ENCODE data around the gene ANAPC16.

Gene ANAPC16

DNA sequence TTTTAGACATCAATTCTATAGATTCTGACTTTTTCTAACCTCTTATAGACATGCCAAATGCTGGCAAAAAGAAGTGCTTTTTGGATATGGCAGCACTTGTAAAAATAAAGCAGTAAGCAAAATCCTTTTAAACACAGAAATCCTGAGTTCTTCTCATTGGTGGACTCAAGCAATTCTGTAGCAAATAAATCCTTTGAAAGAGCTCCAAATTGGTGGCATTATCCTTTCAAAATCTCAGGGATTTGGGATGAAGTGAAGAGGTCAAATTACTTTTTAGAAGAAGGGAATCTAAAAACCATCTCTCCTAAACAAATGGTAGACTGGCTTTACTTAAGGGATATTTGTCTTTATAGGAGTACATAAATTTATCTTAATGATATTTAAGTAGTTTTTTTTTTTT is 17.8 kb downstream of the ANAPC16 start:
- Histone ChIP-seq H3K79me2 (peaks cover 24% of the 10 kb centered on the region), H3K4me1 (peaks cover 22% of the 10 kb centered on the region), H3K4me3 (ENCODE audit: low read depth, low read length) (no peak overlapping the region), H3K27ac (no peak overlapping the region), H3K9me3 (ENCODE audit: control insufficient read depth, low read length) (no peaks in the 10 kb centered on the region), H3K4me2 (ENCODE audit: low read length) (no peak overlapping the region), H2AFZ (no peak overlapping the region), H3K27me3 (ENCODE audit: control insufficient read depth, insufficient read depth, low read length) (no peaks in the 10 kb centered on the region), H3K9ac (no peak overlapping the region), H3K36me3 (ENCODE audit: control insufficient read depth, insufficient read depth, low read length) (no peaks in the 10 kb centered on the region)
- TF ChIP-seq, protein P1, sequence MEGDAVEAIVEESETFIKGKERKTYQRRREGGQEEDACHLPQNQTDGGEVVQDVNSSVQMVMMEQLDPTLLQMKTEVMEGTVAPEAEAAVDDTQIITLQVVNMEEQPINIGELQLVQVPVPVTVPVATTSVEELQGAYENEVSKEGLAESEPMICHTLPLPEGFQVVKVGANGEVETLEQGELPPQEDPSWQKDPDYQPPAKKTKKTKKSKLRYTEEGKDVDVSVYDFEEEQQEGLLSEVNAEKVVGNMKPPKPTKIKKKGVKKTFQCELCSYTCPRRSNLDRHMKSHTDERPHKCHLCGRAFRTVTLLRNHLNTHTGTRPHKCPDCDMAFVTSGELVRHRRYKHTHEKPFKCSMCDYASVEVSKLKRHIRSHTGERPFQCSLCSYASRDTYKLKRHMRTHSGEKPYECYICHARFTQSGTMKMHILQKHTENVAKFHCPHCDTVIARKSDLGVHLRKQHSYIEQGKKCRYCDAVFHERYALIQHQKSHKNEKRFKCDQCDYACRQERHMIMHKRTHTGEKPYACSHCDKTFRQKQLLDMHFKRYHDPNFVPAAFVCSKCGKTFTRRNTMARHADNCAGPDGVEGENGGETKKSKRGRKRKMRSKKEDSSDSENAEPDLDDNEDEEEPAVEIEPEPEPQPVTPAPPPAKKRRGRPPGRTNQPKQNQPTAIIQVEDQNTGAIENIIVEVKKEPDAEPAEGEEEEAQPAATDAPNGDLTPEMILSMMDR (IDR thresholded peaks at IDR 0.05) = no peak

GRCh38 chr10:72234560-72235095 is 18.8 kb downstream of the ANAPC16 start:
- Histone ChIP-seq H3K4me1 (peaks cover 22% of the 10 kb centered on the region), H2AFZ (no peak overlapping the region), H3K4me2 (ENCODE audit: low read length) (no peak overlapping the region), H3K79me2 (peaks cover 24% of the 10 kb centered on the region), H3K9me3 (ENCODE audit: control insufficient read depth, low read length) (no peaks in the 10 kb centered on the region), H3K4me3 (ENCODE audit: low read depth, low read length) (no peak overlapping the region), H3K9ac (no peak overlapping the region), H3K27me3 (ENCODE audit: control insufficient read depth, insufficient read depth, low read length) (no peaks in the 10 kb centered on the region), H3K36me3 (ENCODE audit: control insufficient read depth, insufficient read depth, low read length) (no peaks in the 10 kb centered on the region), H3K27ac (no peak overlapping the region)
- TF ChIP-seq, protein P1 (IDR thresholded peaks at IDR 0.05) = no peak

DNA sequence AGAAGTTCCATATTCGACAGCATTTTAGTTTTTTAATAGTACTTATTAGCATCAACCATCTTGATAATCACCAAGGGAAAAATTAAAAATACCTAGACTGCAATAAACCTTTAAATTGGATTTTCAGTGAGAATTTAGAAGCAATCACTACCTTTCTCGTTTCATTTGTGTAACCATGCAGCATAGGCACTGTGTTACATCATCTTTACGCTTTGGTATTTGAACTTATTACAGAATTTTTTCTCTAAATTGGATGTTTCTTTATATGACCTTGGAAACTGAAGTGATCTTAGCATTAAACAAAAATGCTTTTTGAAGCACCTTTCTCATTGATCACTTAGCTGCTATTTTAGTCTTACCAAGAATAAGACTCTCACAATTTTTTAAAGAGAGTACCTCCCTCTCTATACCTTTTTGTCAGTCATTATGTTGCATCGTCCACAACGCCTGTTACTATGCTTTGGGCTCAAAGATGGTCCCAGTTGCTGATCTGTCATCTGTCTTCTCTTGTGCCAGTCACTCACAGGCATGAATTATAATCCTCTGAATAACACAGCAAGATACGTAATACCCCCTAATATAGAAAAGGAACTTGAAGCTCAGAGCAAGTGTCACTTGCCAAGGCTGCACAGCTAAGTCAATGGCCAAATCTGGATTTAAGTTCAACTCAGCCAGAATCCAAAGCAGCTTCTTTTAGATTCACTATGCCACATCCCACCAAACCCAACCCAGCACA is 19.9 kb downstream of the ANAPC16 start:
- H3K79me2 ChIP-seq = peaks cover 24% of the 10 kb centered on the region
- no peak overlapping the region for H3K4me2 ChIP-seq (ENCODE audit: low read length)
- TF ChIP-seq, protein P1 (IDR thresholded peaks at IDR 0.05) = no peak
- no peak overlapping the region for H3K27ac ChIP-seq
- H3K27me3 ChIP-seq (ENCODE audit: control insufficient read depth, insufficient read depth, low read length) = no peaks in the 10 kb centered on the region
- no peak overlapping the region for H3K9ac ChIP-seq
- H3K4me1 ChIP-seq = peaks cover 19% of the 10 kb centered on the region
- no peaks in the 10 kb centered on the region for H3K9me3 ChIP-seq (ENCODE audit: control insufficient read depth, low read length)
- H3K4me3 ChIP-seq (ENCODE audit: low read depth, low read length) = no peak overlapping the region
- no peaks in the 10 kb centered on the region for H3K36me3 ChIP-seq (ENCODE audit: control insufficient read depth, insufficient read depth, low read length)
- no peak overlapping the region for H2AFZ ChIP-seq

GRCh38 chr10:72238392-72239175 is 22.8 kb downstream of the ANAPC16 start:
- Histone ChIP-seq H3K4me2 (ENCODE audit: low read length) (no peak overlapping the region), H3K4me1 (peaks cover 23% of the 10 kb centered on the region), H3K9me3 (ENCODE audit: control insufficient read depth, low read length) (no peaks in the 10 kb centered on the region), H2AFZ (no peak overlapping the region), H3K27me3 (ENCODE audit: control insufficient read depth, insufficient read depth, low read length) (no peaks in the 10 kb centered on the region), H3K4me3 (ENCODE audit: low read depth, low read length) (no peak overlapping the region), H3K27ac (peak overlapping the region; percentile 27), H3K79me2 (peaks cover 14% of the 10 kb centered on the region), H3K9ac (no peak overlapping the region), H3K36me3 (ENCODE audit: control insufficient read depth, insufficient read depth, low read length) (no peaks in the 10 kb centered on the region)
- TF ChIP-seq, protein P1 (IDR thresholded peaks at IDR 0.05) = no peak
